H1 (cell line): Measurements from ENCODE around the gene ISG15. TPM values are rescaled to one million over a fixed set of nuclear protein-coding genes. Genes with fewer than 3 reads are reported as not detected.
A peak's percentile ranks its signal among the peaks of the same experiment; 100 is the strongest.

Experiments used
- CTCF ChIA-PET: fragments of 300-600 bp; sonication (Branson Sonifier 250); formaldehyde crosslinking; loops from one replicate; lab custom pipeline; 2021; ENCODE audit not compliant: partially characterized antibody; lab: Charles Lee
- POLR2A ChIA-PET: fragments of 300-600 bp; sonication (Branson Sonifier 250); formaldehyde crosslinking; loops from one replicate; lab custom pipeline; 2021; ENCODE audit warnings: inconsistent platforms; ENCODE audit not compliant: partially characterized antibody; lab: Charles Lee
- DNase-seq, 2 experiments: peaks; one replicate each; pipeline versions ENCODE4 v3.0.0 to v3.0.0-alpha.2; 2010 to 2022; ENCODE audit warnings: low spot score in 2 of 2, low read depth in 1 of 2, mixed read lengths in 1 of 2
- FAIRE-seq: peaks from 2 replicates; lab custom pipeline; 2011; peaks lifted over from hg19 to GRCh38; lab: Jason Lieb, UNC
- H2AFZ ChIP-seq: 2 replicates; pipeline ENCODE4 v1.8.1; 2012; ENCODE audit warnings: low read length, inconsistent platforms
- H2AK5ac ChIP-seq: 2 replicates; pipeline ENCODE4 v1.6.1; 2013; ENCODE audit warnings: low read depth, low read length
- H2BK120ac ChIP-seq: replicated peaks from 2 replicates; pipeline ENCODE3; 2013; ENCODE audit warnings: low read depth, low read length, inconsistent platforms
- H2BK12ac ChIP-seq: 2 replicates; pipeline ENCODE4 v1.6.1; 2013; ENCODE audit warnings: low read depth, low read length
- H2BK15ac ChIP-seq: 2 replicates; pipeline ENCODE4 v1.6.1; 2013; ENCODE audit warnings: low read length
- H2BK20ac ChIP-seq: 2 replicates; pipeline ENCODE4 v1.6.1; 2013; ENCODE audit warnings: low read length
- H2BK5ac ChIP-seq: 2 replicates; pipeline ENCODE4 v1.6.1; 2013; ENCODE audit warnings: low read depth, low read length
- H3K14ac ChIP-seq: 2 replicates; pipeline ENCODE4 v1.6.1; 2013; ENCODE audit warnings: inconsistent platforms; ENCODE audit not compliant: insufficient read length
- H3K18ac ChIP-seq: 2 replicates; pipeline ENCODE4 v1.6.1; 2013; ENCODE audit warnings: low read length; ENCODE audit errors: extremely low read depth
- H3K23ac ChIP-seq: 2 replicates; pipeline ENCODE4 v1.6.1; 2013; ENCODE audit warnings: inconsistent platforms; ENCODE audit not compliant: insufficient read length
- H3K23me2 ChIP-seq: 2 replicates; pipeline ENCODE4 v1.6.1; 2013; ENCODE audit warnings: low read depth, low read length
- H3K27ac ChIP-seq: 2 replicates; pipeline ENCODE4 v1.6.1; 2011; ENCODE audit warnings: low read depth, low read length, inconsistent platforms
- H3K27me3 ChIP-seq, 4 experiments: replicated peaks in 1 of 4; 1 replicate in 1 of 4; 2 replicates in 3 of 4; pipeline versions ENCODE4 v1.6.1 to v1.8.1; 2011 to 2013; ENCODE audit warnings: low read length in 3 of 4, mild to moderate bottlenecking in 3 of 4, inconsistent platforms in 2 of 4, mixed read lengths in 2 of 4, moderate library complexity in 1 of 4; ENCODE audit not compliant: control insufficient read depth in 3 of 4, insufficient read depth in 3 of 4; ENCODE audit errors: extremely low read depth in 1 of 4
- H3K36me3 ChIP-seq, 4 experiments: 2 replicates each; pipeline versions ENCODE4 v1.6.1 to v1.8.1; 2011 to 2013; ENCODE audit warnings: mild to moderate bottlenecking in 4 of 4, low read length in 3 of 4, moderate library complexity in 2 of 4, control low read depth in 1 of 4, inconsistent platforms in 1 of 4; ENCODE audit not compliant: insufficient read depth in 4 of 4, control insufficient read depth in 2 of 4
- H3K4ac ChIP-seq: replicated peaks from 2 replicates; pipeline ENCODE3; 2013; ENCODE audit warnings: low read length, low read depth, mixed read lengths, inconsistent platforms; ENCODE audit not compliant: insufficient read length
- H3K4me1 ChIP-seq, 4 experiments: replicated peaks in 1 of 4; 1 replicate in 1 of 4; 2 replicates in 3 of 4; pipeline versions ENCODE4 v1.6.1 to v1.8.1; 2011 to 2013; ENCODE audit warnings: low read length in 3 of 4, inconsistent platforms in 2 of 4, mixed read lengths in 1 of 4; ENCODE audit not compliant: insufficient read depth in 4 of 4, control insufficient read depth in 3 of 4
- H3K4me2 ChIP-seq, 2 experiments: 2 replicates each; pipeline versions ENCODE4 v1.6.1 to v1.8.1; 2011 to 2013; ENCODE audit warnings: low read depth in 2 of 2, low read length in 2 of 2, control low read depth in 1 of 2, inconsistent platforms in 1 of 2, mild to moderate bottlenecking in 1 of 2; ENCODE audit not compliant: insufficient read depth in 1 of 2
- H3K4me3 ChIP-seq, 4 experiments: fragments of 200-600, 300-600 bp in 1 of 4; sonication (generic), shearing (Covaris generic), sonication (Bioruptor Twin) in 1 of 4; 2 replicates each; pipeline versions ENCODE4 v1.5.1 to v1.8.1; 2011 to 2016; ENCODE audit warnings: low read length in 4 of 4, low read depth in 3 of 4, control low read depth in 2 of 4, inconsistent platforms in 2 of 4, mild to moderate bottlenecking in 2 of 4, mixed read lengths in 1 of 4, moderate library complexity in 1 of 4; ENCODE audit not compliant: insufficient read depth in 2 of 4; ENCODE audit errors: extremely low read depth in 1 of 4
- H3K56ac ChIP-seq: replicated peaks from 2 replicates; pipeline ENCODE3; 2013; ENCODE audit warnings: low read depth, mild to moderate bottlenecking, mixed read lengths, low read length, inconsistent platforms; ENCODE audit not compliant: insufficient read length
- H3K79me1 ChIP-seq: 2 replicates; pipeline ENCODE4 v1.6.1; 2013; ENCODE audit warnings: low read depth, low read length, control low read depth
- H3K79me2 ChIP-seq, 2 experiments: 2 replicates each; pipeline versions ENCODE4 v1.6.1 to v1.8.1; 2012 to 2013; ENCODE audit warnings: low read length in 2 of 2, mild to moderate bottlenecking in 2 of 2, inconsistent platforms in 1 of 2; ENCODE audit not compliant: insufficient read depth in 2 of 2, control insufficient read depth in 1 of 2
- H3K9ac ChIP-seq, 4 experiments: replicated peaks in 1 of 4; 1 replicate in 1 of 4; 2 replicates in 3 of 4; pipeline versions ENCODE4 v1.6.1 to v1.8.1; 2011 to 2013; ENCODE audit warnings: low read depth in 3 of 4, low read length in 3 of 4, control low read depth in 2 of 4, mild to moderate bottlenecking in 2 of 4, moderate library complexity in 2 of 4, inconsistent platforms in 1 of 4; ENCODE audit errors: extremely low read depth in 1 of 4
- H3K9me3 ChIP-seq, 2 experiments: 2 replicates each; pipeline versions ENCODE4 v1.6.1 to v1.8.1; 2012 to 2013; ENCODE audit warnings: mild to moderate bottlenecking in 2 of 2, moderate library complexity in 2 of 2, control low read depth in 1 of 2, inconsistent platforms in 1 of 2, low read depth in 1 of 2, low read length in 1 of 2, mixed read lengths in 1 of 2; ENCODE audit not compliant: insufficient read depth in 2 of 2
- H4K20me1 ChIP-seq, 2 experiments: replicated peaks in 1 of 2; 2 replicates each; pipeline versions ENCODE3 to v1.8.1; 2011 to 2013; ENCODE audit warnings: inconsistent platforms in 2 of 2, low read length in 2 of 2, mild to moderate bottlenecking in 1 of 2; ENCODE audit not compliant: insufficient read depth in 2 of 2, control insufficient read depth in 1 of 2
- H4K5ac ChIP-seq: 2 replicates; pipeline ENCODE4 v1.6.1; 2013; ENCODE audit warnings: low read length, low read depth, mixed read lengths, inconsistent platforms; ENCODE audit not compliant: insufficient read length
- H4K8ac ChIP-seq: 2 replicates; pipeline ENCODE4 v1.8.0; 2013; ENCODE audit warnings: mild to moderate bottlenecking, moderate library complexity, low read length, inconsistent platforms; ENCODE audit not compliant: insufficient read depth; ENCODE audit errors: extremely low read depth
- H4K91ac ChIP-seq: replicated peaks from 2 replicates; pipeline ENCODE3; 2013; ENCODE audit warnings: low read length, mixed read lengths, inconsistent platforms; ENCODE audit not compliant: insufficient read length
- ASH2L ChIP-seq: fragments of 200-600, 300-600 bp; sonication (generic); IDR thresholded peaks from one replicate; pipeline ENCODE4 v1.7.1; 2017; ENCODE audit warnings: low read length
- BCL11A ChIP-seq, 2 experiments: IDR thresholded peaks; one replicate each; pipeline ENCODE4 v1.6.1; 2011; ENCODE audit warnings: low read depth in 2 of 2, low read length in 2 of 2, mild to moderate bottlenecking in 2 of 2
- CREB1 ChIP-seq: IDR thresholded peaks from 2 replicates; pipeline ENCODE4 v1.6.1; 2012; ENCODE audit warnings: inconsistent platforms
- CTCF ChIP-seq, 3 experiments: IDR thresholded peaks; 1 replicate in 2 of 3; 2 replicates in 1 of 3; pipeline versions ENCODE4 v1.5.1 to v1.6.1; 2011; ENCODE audit warnings: low read length in 3 of 3, mild to moderate bottlenecking in 3 of 3, inconsistent platforms in 2 of 3, low read depth in 1 of 3, moderate library complexity in 1 of 3; ENCODE audit not compliant: insufficient read depth in 1 of 3; ENCODE audit errors: control extremely low read depth in 1 of 3
- EGR1 ChIP-seq: IDR thresholded peaks from 2 replicates; pipeline ENCODE4 v1.6.1; 2011; ENCODE audit warnings: low read depth, low read length, borderline replicate concordance
- JUND ChIP-seq: IDR thresholded peaks from 2 replicates; pipeline ENCODE4 v1.6.1; 2011; ENCODE audit warnings: mild to moderate bottlenecking, improper control_type of control experiment, low read length
- NANOG ChIP-seq: IDR thresholded peaks from 2 replicates; pipeline ENCODE4 v1.6.1; 2011; ENCODE audit warnings: low read length, low read depth, mild to moderate bottlenecking, inconsistent platforms; ENCODE audit not compliant: insufficient read depth, poor library complexity, severe bottlenecking
- POLR2A ChIP-seq, 2 experiments: IDR thresholded peaks; 1 replicate in 1 of 2; 2 replicates in 1 of 2; pipeline ENCODE4 v1.6.1; 2011; ENCODE audit warnings: low read depth in 2 of 2, low read length in 2 of 2, mild to moderate bottlenecking in 2 of 2; ENCODE audit errors: control extremely low read depth in 1 of 2
- WGBS, 2 experiments: shearing (Covaris generic) in 1 of 2; methylation state at CpG; one replicate each; pipeline versions ENCODE4 v1.1.6 to v1.1.7; 2013 to 2015; ENCODE audit warnings: low lambda C conversion rate in 2 of 2, mixed read lengths in 2 of 2, inconsistent platforms in 1 of 2, low coverage in 1 of 2, missing lambda C conversion rate in 1 of 2; ENCODE audit not compliant: insufficient replicate concordance in 2 of 2, insufficient coverage in 1 of 2, insufficient read length in 1 of 2; ENCODE audit errors: extremely low coverage in 1 of 2, missing lambda C conversion rate in 1 of 2; 5-methylcytosine and 5-hydroxymethylcytosine counted together
- polyA plus RNA-seq, 7 experiments: library from polyadenylated mRNA; depleted of rRNA in 3 of 7; stranded (reverse) in 5 of 7; unstranded in 2 of 7; fragments of >200 nt in 5 of 7; fragments of 200-250 nt in 2 of 7; gene quantifications; 1 replicate in 5 of 7; 2 replicates in 1 of 7; 4 replicates in 1 of 7; pipeline versions ENCODE4 v1.2.1 to v1.2.3, GENCODE V29; 2011 to 2013; ENCODE audit warnings: missing spikeins in 2 of 7, mixed read lengths in 2 of 7
- total RNA-seq: library from RNA; stranded (reverse); fragmentation: NEBNext Ultra II Directional; extraction: Animal tissue kit (Norgen Biotek cat#: 25700); gene quantifications from 2 replicates; pipeline ENCODE4 v1.2.1, GENCODE V29; 2021

ISG15 gene
- total and polyA plus RNA-seq, 2 of the 8 experiments (the other 6 are each of a cell fraction or from before 2014, with no cell fraction given) = 29.3 to 121 TPM

- Histone ChIP-seq H2BK20ac (no peak overlapping the region), H3K4me3 (peak overlapping the region; percentile 49 to 83 (median 64)), H2BK120ac (peak overlapping the region; percentile 43), H3K23me2 (peaks cover 8% of the 10 kb centered on the region; the same call in 1 of the 2 replicates), H3K18ac (peak overlapping the region; percentile 68), H2BK12ac (peak overlapping the region; percentile 60; the same call in 1 of the 2 replicates), H4K8ac (no peak overlapping the region; the same call in 1 of the 2 replicates), H3K9me3 (no peaks in the 10 kb centered on the region), H2BK5ac (peak overlapping the region; percentile 66; the same call in 1 of the 2 replicates), H3K79me2 (peaks cover 0 to 13% of the 10 kb centered on the region in 2 experiments; a peak in 1 of 4 replicates), H3K23ac (no peak overlapping the region), H3K4ac (peak overlapping the region; percentile 23), H3K27me3 (no peaks in the 10 kb centered on the region), H3K4me1 (peaks cover 2 to 47% (median 36%) of the 10 kb centered on the region in 4 experiments), H3K9ac (0 out of 7 replicates have a peak overlapping the region, but pooled peaks of 1 of the 4 experiments have one; percentile 1), H3K56ac (peak overlapping the region; percentile 39), H3K27ac (no peak overlapping the region), H2BK15ac (peak overlapping the region; percentile 88; the same call in 1 of the 2 replicates), H4K20me1 (peaks cover 6 to 7% of the 10 kb centered on the region in 2 experiments), H2AK5ac (peak overlapping the region; percentile 82; the same call in 1 of the 2 replicates), H3K14ac (no peak overlapping the region), H4K5ac (no peak overlapping the region), H3K36me3 (peaks cover 0 to 20% (median 1%) of the 10 kb centered on the region in 4 experiments; a peak in 3 of 8 replicates), H3K4me2 (peak overlapping the region; percentile 70 to 79), H4K91ac (no peak overlapping the region), H2AFZ (no peak overlapping the region), H3K79me1 (peaks cover 10% of the 10 kb centered on the region)
- POLR2A ChIA-PET = interaction anchor here (0.6 to 14.9 kb wide), 8 partner anchors 13 to 80 kb away, joined by 3 to 245 read pairs (median 4); partner anchors contain the start of gene PERM1
- FAIRE-seq = no peak
- DNase-seq = no peak
- 25% methylated on average over 24 of the region's 33 CpGs; no CpG with 5 or more reads in 1 of the 2 experiments for WGBS, 2 experiments
- CTCF ChIA-PET = interaction anchor here (0.7 to 3.0 kb wide), 6 partner anchors 8 to 43 kb away, joined by 3 to 15 read pairs (median 6); partner anchors contain the start of gene ISG15
- TF ChIP-seq POLR2A (IDR thresholded peaks at IDR 0.05; ENCODE audit: control extremely low read depth in 1 of 2, low read depth in 2 of 2, low read length in 2 of 2) = no peak
- no peak for TF ChIP-seq CREB1
- no peak for TF ChIP-seq JUND
- TF ChIP-seq ASH2L = peak; percentile 30
- TF ChIP-seq BCL11A (IDR thresholded peaks at IDR 0.05; ENCODE audit: low read depth in 2 of 2, low read length in 2 of 2) = no peak
- TF ChIP-seq NANOG = no peak
- TF ChIP-seq EGR1 = no peak
- no peak for TF ChIP-seq CTCF (IDR thresholded peaks at IDR 0.05; ENCODE audit: control extremely low read depth in 1 of 3, insufficient read depth in 1 of 3, low read depth in 1 of 3, low read length in 3 of 3)
These were observed 8.0 kb downstream of the ISG15 start for GRCh38 chr1:1021010-1021919.
